Osteoblast (primary cell): ENCODE measurements around the gene PKDCC. TPM values are rescaled to one million over a fixed set of nuclear protein-coding genes. Genes with fewer than 3 reads are reported as not detected.
A peak's percentile ranks its signal among the peaks of the same experiment; 100 is the strongest.

ENCODE experiments used
- DNase-seq: peaks from one replicate; pipeline ENCODE4 v3.0.0; 2011; ENCODE audit warnings: low spot score, mixed read lengths; ENCODE audit not compliant: insufficient read length; ENCODE audit errors: missing footprints
- H2AFZ ChIP-seq: 2 replicates; pipeline ENCODE4 v1.6.0; 2011; ENCODE audit warnings: mild to moderate bottlenecking, low read length
- H3K27ac ChIP-seq: 2 replicates; pipeline ENCODE4 v1.5.1; 2011; ENCODE audit warnings: mild to moderate bottlenecking, low read depth, low read length, moderate library complexity
- H3K27me3 ChIP-seq: 2 replicates; pipeline ENCODE4 v1.6.0; 2012; ENCODE audit warnings: mild to moderate bottlenecking, control low read depth, inconsistent platforms, low read length, moderate library complexity; ENCODE audit not compliant: insufficient read depth
- H3K36me3 ChIP-seq: 2 replicates; pipeline ENCODE4 v1.5.1; 2011; ENCODE audit warnings: mild to moderate bottlenecking, low read length, control low read depth, moderate library complexity; ENCODE audit not compliant: insufficient read depth
- H3K4me1 ChIP-seq: 2 replicates; pipeline ENCODE4 v1.5.1; 2011; ENCODE audit warnings: mild to moderate bottlenecking, low read length, control low read depth, moderate library complexity; ENCODE audit not compliant: insufficient read depth
- H3K4me2 ChIP-seq: 2 replicates; pipeline ENCODE4 v1.6.0; 2011; ENCODE audit warnings: mild to moderate bottlenecking, low read length; ENCODE audit not compliant: insufficient read depth
- H3K4me3 ChIP-seq: fragments of 200-600 bp; sonication (generic); 3 replicates; pipeline ENCODE4 v1.5.1; 2012; ENCODE audit warnings: mild to moderate bottlenecking, low read length, inconsistent platforms; ENCODE audit not compliant: insufficient read depth
- H3K79me2 ChIP-seq: 2 replicates; pipeline ENCODE4 v1.6.0; 2012; ENCODE audit warnings: mild to moderate bottlenecking, low read length, control low read depth, inconsistent platforms; ENCODE audit not compliant: insufficient read depth
- H3K9me3 ChIP-seq: 2 replicates; pipeline ENCODE4 v1.5.1; 2011; ENCODE audit warnings: low read depth, low read length, control low read depth
- H4K20me1 ChIP-seq: 2 replicates; pipeline ENCODE4 v1.6.0; 2012; ENCODE audit warnings: mild to moderate bottlenecking, low read length, control low read depth; ENCODE audit not compliant: insufficient read depth
- CTCF ChIP-seq: IDR thresholded peaks from 2 replicates; pipeline ENCODE4 v1.5.1; 2011; ENCODE audit warnings: mild to moderate bottlenecking, low read depth, low read length, moderate library complexity; ENCODE audit errors: extremely low read depth
- total RNA-seq: library from RNA; depleted of rRNA; stranded (reverse); fragments of >200 nt; gene quantifications from 2 replicates; pipeline ENCODE4 v1.2.3, GENCODE V29; 2012

Gene PKDCC
- total RNA-seq, 1 donor, result 4.0 TPM

- no peak overlapping the region for H3K27ac ChIP-seq
- H4K20me1 ChIP-seq, result no peaks in the 10 kb centered on the region
- H3K36me3 ChIP-seq, result no peaks in the 10 kb centered on the region
- H3K79me2 ChIP-seq, result no peaks in the 10 kb centered on the region
- no peak for TF ChIP-seq CTCF
- peaks cover 32% of the 10 kb centered on the region for H3K27me3 ChIP-seq
- no peaks in the 10 kb centered on the region for H3K9me3 ChIP-seq
- DNase-seq, result no peak
- H3K4me2 ChIP-seq, result no peak overlapping the region
- no peak overlapping the region for H2AFZ ChIP-seq
- H3K4me1 ChIP-seq, result peaks cover 14% of the 10 kb centered on the region
- no peak overlapping the region for H3K4me3 ChIP-seq
Observed at GRCh38 chr2:42068571-42069178, 20.9 kb downstream of the PKDCC start.

- no peaks in the 10 kb centered on the region for H3K36me3 ChIP-seq
- no peaks in the 10 kb centered on the region for H4K20me1 ChIP-seq
- DNase-seq, result no peak
- H3K79me2 ChIP-seq, result no peaks in the 10 kb centered on the region
- no peak overlapping the region for H3K27ac ChIP-seq
- H3K9me3 ChIP-seq, result no peaks in the 10 kb centered on the region
- peaks cover 5% of the 10 kb centered on the region for H3K4me1 ChIP-seq
- no peak overlapping the region for H2AFZ ChIP-seq
- no peak for TF ChIP-seq CTCF
- H3K4me3 ChIP-seq, result no peak overlapping the region
- H3K27me3 ChIP-seq, result peaks cover 32% of the 10 kb centered on the region
- H3K4me2 ChIP-seq, result no peak overlapping the region
Observed at GRCh38 chr2:42069568-42069967, 21.7 kb downstream of the PKDCC start.

- no peaks in the 10 kb centered on the region for H3K79me2 ChIP-seq
- TF ChIP-seq CTCF, result no peak
- no peak overlapping the region for H3K4me2 ChIP-seq
- H3K4me1 ChIP-seq, result no peaks in the 10 kb centered on the region
- no peak overlapping the region for H2AFZ ChIP-seq
- H3K9me3 ChIP-seq, result peaks cover 1% of the 10 kb centered on the region
- no peak overlapping the region for H3K4me3 ChIP-seq
- DNase-seq, result peak; percentile 66
- H3K27me3 ChIP-seq, result peaks cover 39% of the 10 kb centered on the region
- H3K27ac ChIP-seq, result no peak overlapping the region
- H3K36me3 ChIP-seq, result no peaks in the 10 kb centered on the region
- H4K20me1 ChIP-seq, result no peaks in the 10 kb centered on the region
Observed at GRCh38 chr2:42071791-42072190, 24.0 kb downstream of the PKDCC start.

- TF ChIP-seq CTCF, result no peak
Observed at GRCh38 chr2:42072349-42073118, 24.7 kb downstream of the PKDCC start.

More at GRCh38 chr2:42072349-42073118, 24.7 kb downstream of the PKDCC start:
- Histone ChIP-seq H3K27ac (no peak overlapping the region), H3K4me2 (no peak overlapping the region), H3K9me3 (peaks cover 1% of the 10 kb centered on the region), H3K27me3 (peaks cover 37% of the 10 kb centered on the region), H3K4me3 (no peak overlapping the region), H3K36me3 (no peaks in the 10 kb centered on the region), H4K20me1 (no peaks in the 10 kb centered on the region), H3K79me2 (no peaks in the 10 kb centered on the region), H3K4me1 (no peaks in the 10 kb centered on the region), H2AFZ (no peak overlapping the region)
- peak; percentile 3 for DNase-seq
